GM18907 (cell line): Measurements from ENCODE around the gene KIZ.
"Not testable (repeated sequence)": the region's sequence is repeated elsewhere in the genome, so short reads cannot be mapped to it uniquely, and the experiment has no call there.

ENCODE experiments used
- ATAC-seq: cut with Tn5 transposase; IDR thresholded peaks from one replicate; pipeline ENCODE4 v1.9.1; 2021; ENCODE audit warnings: mild to moderate bottlenecking, moderate library complexity; ENCODE audit not compliant: unreplicated experiment

Gene KIZ

DNA sequence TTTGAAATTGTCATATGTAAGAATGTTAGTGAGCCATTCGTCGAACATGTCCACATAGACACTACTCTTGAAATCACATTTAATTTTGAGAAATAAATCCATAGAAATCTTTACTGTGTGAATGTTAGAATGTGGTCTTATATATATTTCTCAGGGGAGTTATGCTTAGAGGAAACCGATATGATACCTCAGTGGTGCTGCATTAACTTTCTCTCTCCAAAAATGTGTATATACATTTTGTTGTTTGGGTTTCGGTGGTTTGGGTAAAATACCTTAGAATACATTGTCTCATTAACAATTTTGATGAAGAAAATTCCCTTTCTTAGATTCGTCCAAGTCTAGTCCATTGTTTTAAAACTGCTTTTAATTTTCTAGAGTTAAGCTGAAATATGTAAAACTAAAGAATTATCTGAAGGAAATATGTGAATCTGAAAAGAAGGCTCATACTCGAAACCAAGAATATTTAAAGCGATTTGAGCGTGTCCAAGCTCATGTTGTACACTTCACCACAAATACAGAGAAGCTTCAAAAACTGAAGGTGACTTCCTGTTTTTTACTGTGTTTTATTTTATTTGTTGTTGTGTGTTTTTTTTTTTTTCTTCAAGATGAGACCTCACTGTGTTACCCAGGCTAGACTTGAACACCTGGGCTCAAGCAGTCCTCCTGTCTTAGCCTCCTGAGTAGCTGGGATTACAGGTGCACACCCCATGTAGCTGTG, 10.3 kb downstream of the KIZ start:
- ATAC-seq = peak; percentile 51

DNA sequence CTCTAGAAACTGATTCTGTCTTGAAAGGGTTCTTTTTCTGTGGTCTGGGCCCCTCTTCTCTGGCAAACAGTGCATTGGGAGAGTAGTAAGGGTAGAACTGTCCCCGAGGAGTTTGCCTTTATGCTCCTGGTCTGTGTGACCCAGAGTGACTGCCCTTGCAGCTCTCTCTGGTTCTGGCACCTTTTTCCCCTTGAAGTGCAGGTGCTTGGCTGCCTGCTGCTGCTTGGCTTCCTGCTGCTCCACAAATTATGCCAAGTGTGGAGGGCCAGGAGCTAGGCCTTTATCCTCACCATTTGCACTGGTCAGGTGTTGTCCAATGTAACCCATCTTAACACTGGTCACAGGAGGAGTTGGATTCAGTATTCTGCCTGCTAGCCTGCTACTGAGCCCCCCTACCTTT, 11.2 kb downstream of the KIZ start:
- ATAC-seq = no peak

DNA sequence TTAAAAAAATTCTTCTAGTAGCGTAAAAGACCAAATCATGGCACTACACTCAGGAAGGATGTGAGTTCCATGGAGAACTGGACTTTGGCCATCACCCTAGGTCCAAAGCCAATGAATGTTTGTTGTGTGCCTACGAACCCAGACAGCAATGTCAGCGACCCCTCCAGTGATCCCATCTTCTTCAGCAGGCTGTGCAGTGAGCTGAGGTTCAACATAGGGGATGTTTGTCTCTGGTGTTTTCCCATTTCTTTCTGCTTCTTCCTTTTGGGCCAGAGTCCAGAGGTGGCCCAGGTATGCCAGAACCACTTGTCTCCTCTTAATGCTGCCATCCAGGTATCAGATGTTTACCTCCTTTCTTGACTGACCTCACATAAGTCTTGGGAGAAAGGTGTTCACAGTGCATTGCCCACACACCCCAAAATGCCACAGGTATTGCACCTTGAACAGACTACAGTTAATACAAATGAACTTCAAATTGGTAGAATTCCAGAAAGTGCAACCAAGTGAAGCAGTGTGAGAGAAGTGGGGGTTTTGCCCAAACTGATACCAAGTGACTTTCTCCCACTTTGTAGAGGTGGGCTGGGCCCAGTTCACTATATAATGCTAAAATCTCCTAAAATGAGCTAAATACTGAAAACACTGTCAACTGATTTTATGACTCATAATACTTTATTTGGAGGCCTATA, 14.1 kb downstream of the KIZ start:
- no peak for ATAC-seq

DNA sequence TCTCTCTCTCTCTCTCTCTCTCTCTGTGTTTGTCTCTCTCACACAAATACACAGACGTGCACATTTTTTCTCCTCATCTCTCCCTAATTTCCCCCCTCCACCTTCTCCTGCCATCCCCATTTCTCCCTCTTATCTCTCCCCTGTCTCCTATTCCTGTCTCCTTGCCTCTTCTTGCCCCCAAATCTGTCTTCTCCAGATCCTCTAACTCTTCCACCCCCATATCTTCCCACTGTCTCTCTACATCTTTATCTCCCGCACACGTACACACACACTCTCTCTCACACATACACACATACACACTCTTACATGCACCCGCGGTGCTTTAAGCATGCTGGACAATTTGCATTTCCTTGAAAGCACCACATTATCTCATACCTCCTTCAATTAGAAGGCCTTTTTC, 15.9 kb downstream of the KIZ start:
- no peak for ATAC-seq

DNA sequence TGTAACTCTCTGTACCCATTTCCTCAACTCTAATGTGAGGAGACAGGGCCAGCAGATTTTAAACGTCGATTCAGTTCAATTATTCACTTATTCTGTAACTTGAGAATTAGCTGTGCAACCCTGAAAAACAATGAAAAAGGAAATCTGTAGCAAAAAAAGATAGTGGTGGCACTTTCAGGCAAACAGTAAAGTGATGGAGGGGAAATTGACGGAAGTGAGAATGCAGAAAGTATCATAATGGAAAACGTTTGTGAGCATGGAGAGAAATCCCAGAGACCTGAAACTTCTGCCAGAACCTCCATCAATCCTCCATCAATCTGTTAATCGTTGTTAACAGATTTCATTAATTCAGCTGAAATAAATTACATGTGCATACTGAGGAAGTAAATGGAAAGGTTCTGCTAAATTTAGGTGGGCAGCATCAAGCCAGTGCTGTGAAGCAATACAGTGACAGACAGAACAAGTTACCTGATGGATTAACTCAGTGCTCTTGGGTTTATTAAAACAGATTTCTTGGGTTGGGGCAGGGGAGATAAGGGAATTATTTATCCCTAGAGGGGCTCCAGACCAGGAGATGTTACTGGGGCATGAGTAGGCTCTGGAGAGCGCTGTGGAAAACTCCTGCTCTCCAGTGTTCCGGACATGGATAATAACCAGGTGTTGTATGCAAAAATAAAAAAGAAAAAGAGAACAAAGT, 17.5 kb downstream of the KIZ start:
- ATAC-seq = no peak

DNA sequence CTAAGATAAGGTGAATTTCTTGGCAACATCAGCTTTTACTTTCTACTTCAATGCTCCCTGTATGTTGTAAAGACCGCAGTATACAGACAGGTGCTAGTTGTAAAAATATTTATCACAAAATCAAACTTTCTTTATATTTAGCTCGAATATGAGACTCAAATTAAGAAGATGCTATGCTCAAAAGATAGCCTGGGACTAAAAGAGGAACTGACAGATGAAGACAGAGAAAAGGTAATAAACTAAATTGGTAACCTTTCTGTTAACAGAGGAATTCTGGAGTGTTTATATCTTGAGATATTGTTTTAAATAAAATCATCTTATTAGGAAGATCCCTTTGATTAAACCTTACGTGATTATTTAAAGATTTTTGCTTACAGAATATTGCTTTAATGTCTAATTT, 19.5 kb downstream of the KIZ start:
- ATAC-seq = no peak

DNA sequence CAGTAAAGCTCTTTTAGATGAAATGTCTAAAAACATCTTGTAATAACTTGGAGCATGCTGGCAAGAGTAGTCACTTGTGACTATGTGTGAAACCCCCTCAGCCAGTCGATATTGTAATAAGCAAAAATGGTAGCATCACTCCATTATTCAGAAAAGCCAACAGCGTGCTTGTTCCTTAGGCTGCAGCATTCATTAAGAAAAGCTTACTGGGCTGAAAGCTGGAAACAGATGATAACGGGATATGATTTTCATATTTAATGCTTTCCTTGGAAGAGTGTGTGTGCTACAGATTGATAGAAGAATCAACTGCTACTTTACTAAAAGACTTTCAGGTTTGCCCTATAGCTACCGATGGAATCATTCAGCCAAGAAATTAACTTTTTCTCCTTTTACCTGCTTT, 20.3 kb downstream of the KIZ start:
- ATAC-seq = no peak

DNA sequence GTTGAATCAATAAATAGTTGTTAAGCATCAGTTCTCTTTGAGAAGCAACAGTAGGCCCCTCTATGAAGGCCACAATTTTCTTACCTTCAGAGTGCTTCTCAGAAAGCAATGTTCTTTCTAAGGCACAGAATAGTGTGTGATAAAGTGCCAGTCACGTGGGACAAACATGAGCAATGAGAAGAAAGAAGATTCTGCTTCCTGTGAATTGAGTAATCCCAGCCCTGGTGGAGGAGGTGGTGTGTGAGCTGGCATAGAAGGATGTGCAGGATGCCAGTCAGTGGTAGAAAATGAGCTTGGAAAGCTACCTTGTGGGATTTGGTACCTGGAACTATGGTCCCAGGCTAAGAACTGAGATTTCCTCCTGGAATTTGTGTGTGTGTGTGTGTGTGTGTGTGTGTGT, 21.7 kb downstream of the KIZ start:
- ATAC-seq = no peak

DNA sequence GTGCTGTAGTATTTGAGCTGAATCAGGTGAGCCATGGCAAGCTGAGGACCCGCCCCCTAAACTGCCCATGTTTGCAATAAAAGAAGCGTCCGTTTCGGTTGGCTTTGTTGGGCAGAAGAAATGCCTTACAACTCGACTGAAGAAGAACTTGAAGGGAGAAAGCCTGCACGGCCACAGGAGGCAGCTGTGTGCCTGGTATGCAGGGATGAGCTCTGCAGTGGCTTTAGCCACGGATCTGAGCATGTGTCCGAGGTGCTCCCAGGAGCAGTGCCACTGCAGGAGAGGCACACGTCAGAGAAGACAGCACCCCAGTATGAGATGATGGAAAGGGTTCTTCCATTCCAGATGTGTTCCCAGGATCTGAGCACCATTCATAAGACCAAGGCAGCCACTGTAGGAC, 23.5 kb downstream of the KIZ start:
- no peak for ATAC-seq

DNA sequence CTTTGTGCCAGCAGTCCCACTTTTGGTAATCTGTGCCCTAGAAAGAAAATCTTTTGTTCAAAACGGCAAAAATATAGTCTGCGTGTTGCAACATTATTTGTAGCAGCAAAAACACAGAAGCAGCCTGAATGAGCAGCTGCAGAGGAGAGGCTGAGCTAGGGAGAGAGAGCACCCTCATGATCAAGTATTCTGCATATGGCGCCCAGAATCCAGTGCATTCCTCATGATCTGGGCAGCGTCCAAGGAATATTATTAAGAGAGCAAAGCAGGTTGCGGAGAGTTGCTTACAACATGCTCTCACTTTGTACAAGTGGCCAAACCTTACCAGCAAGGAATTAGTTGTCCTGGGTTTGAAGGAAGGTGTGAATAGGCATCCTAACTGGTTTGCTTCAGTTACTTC, 25.9 kb downstream of the KIZ start:
- ATAC-seq = no peak

DNA sequence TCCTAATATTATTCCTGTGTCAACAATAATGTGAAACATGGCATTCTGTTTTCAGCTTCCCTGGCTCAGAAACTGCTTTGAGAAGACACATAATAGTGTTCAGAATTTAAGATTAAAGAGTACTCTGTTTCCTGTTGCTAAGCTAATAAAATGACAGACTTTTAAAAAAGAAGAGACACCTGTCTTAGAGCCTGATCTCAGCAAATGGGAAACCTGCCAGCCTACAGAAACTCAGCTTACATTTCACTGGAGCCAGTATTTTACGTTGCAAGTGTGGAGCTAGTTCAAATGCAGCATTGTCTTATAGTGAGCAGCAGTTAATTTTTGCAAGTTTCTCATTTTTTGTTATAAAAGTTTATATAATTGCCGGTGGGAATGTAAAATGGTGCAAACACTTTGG, 28.8 kb downstream of the KIZ start:
- no peak for ATAC-seq

DNA sequence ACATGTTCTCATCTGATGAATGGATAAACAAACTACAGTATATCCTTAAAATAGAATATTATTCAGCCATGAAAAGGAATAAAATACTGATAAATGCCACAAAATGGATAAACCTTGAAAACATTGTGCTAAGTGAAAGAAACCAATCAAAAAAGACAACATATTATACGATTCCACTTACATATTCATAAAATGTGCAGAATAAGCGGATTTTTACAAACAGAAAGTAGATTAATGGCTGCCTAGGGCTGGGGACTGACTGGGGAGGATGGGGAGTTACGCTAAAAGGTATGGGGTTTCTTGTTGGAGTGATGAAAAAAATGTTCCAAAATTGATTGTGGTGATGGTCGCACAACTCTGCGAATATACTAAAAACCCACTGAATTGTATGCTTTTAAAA, 29.4 kb downstream of the KIZ start:
- ATAC-seq = no peak

DNA sequence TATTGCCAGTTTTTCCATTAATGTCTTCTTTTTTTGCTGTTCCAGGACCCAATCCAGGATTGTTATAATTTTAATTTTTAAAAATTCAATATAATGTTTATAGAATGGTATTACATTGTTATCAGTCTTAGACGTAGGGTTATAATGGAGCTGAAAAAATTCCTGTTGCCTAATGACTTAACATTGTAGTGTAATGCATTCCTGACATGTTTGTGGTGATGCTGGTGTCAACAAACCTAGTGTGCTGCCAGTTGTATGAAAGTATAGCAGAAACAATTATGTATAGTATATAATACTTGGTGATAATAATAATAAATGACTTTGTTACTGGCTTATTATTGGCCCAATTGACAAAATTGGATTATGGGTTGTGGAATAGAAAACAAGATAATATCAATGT, 30.4 kb downstream of the KIZ start:
- ATAC-seq = no peak

DNA sequence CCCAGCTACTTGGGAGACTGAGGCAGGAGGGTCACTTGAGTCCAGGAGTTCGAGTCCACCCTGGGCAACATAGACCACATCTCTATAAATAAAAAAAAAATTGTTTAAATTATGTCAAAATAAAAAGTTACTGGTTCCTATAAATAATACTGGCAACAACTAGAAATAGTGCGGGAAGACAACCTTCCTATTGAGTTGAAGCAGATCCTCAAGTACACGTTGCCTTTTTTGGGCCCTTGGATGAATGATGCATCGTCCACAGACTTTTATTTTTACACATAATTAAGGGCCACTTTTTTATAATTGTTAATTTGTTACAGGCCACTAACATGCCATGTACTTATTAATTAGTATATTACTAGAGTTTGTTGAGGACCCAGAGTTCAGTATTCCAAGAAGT, 31.1 kb downstream of the KIZ start:
- ATAC-seq = no peak

DNA sequence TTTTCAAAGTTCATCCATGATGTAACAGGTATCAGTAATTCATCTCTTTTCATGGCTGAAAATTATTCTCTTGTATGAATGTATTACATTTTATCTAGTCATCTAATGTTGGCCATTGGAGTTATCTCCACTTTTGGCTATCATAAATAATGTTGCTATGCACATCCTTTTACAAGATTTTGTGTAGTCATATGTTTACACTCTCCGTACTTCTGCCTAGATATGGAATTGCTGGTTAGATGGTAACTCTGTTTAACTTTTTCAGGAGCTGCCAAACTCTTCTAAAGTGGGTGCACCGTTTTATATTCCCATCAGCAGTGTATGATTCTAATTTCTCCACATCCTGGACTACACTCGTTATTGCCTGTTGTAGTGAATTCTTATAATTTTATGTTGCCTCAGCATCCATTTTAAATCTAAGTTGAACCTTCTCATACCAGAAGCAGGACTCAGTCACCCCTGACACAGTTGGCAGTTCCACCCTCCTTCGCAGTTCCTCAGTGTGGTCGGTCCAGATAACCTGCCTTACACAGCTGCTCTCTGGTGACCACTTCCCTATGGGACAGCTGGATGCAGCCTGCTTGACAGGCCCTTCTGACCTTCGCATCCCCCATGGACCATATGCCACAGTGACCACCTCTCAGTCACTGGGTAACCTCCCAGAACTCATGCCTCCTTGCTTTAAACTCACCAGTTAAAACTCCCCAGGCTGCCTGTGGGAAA, 33.9 kb downstream of the KIZ start:
- ATAC-seq = peak; percentile 76

DNA sequence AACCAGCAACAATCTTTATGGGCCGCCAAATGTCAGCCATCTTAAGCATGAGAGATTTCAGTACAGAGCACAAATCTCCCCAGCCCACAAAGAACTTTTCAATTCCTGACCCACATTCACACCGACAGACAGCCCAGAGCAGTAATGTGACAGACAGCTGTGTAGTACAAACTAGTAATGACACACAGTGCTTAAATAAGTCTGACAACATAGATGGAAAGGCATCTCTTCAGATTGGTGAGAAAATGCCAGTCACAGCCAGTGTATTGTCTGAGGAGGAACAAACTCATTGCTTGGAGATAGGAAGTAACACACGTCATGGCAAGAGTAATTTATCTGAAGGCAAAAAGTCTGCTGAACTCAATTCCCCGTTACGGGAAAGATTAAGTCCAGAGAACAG, 36.0 kb downstream of the KIZ start:
- no peak for ATAC-seq

DNA sequence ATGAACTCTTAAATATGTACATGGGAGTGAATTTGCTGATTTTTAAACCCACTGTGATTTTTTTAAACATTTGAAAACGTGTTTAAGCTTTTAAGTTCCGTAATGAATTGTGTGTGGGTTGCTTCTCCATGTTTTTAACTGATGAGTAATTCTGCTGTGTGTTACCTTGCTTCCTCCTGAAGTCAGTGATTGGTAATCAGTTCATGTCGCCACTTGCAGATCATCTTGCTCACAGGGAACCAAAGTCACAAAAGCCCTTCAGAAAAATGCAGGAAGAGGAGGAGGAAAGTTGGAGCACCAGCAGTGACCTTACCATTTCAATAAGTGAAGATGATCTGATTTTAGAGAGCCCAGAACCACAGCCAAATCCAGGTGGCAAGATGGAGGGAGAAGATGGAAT, 36.7 kb downstream of the KIZ start:
- ATAC-seq = no peak

DNA sequence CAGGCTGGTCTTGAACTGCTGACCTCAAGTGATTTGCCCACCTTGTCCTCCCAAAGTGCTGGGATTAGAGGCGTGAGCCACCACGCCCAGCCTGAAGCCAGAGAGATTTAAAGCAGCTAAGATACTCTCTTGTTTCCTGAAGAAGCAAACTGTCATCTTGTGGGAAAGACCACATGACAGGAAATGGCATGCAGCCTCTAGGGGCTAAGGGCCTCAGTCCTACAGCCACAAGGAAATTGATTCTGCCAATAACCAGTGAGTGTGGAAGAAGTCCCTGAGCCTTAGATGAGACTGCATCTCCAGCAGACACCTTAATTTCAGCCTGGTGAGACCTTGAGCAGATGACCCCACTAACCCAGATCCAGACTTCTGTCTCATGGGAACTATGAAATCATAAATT, 40.9 kb downstream of the KIZ start:
- peak; percentile 75 for ATAC-seq

DNA sequence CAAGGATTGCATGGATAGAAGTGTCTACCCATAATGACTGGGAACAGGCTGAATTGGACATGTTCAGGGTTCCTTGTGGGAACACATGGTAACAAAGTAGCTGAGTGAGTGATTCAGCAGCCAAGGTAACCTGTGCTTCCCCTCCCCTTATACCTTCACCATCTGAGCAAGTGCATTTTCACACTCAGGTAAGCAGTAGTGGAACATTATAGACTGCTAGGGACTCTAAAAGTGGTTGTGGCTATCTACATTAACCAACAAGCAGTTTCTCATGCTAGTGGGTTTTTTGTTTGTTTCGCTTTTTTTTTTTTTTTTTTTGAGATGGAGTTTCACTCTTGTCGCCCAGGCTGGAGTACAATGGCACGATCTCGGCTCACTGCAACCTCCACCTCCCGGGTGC, 41.4 kb downstream of the KIZ start:
- ATAC-seq = peak; percentile 86

DNA sequence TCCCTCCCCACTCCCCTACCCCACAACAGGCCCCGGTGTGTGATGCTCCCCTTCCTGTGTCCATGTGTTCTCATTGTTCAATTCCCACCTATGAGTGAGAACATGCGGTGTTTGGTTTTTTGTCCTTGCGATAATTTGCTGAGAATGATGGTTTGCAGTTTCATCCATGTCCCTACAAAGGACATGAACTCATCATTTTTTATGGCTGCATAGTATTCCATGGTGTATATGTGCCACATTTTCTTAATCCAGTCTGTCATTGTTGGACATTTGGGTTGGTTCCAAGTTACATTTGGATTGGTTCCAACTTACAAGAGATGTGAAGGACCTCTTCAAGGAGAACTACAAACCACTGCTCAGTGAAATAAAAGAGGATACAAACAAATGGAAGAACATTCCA, 42.2 kb downstream of the KIZ start:
- not testable (repeated sequence) for ATAC-seq

DNA sequence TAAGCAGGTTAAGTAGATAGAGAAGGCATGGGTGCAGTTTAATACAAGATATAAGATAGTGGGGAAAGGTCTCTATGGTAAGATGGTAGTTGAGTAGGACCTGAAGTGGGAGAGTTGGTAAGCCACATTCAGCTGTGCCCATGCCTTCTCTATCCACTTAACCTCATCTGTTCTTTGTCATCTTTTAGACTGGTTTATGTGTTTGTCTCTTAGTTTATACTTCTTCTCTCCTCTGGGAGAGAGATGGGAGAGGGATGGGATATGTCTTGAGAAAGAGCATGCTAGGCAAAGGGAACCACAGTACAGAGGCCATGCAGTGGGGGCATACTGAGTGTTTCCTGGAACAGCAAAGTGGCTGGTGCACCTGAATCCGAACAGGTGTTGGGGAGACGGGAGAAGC, 46.7 kb downstream of the KIZ start:
- ATAC-seq = no peak

DNA sequence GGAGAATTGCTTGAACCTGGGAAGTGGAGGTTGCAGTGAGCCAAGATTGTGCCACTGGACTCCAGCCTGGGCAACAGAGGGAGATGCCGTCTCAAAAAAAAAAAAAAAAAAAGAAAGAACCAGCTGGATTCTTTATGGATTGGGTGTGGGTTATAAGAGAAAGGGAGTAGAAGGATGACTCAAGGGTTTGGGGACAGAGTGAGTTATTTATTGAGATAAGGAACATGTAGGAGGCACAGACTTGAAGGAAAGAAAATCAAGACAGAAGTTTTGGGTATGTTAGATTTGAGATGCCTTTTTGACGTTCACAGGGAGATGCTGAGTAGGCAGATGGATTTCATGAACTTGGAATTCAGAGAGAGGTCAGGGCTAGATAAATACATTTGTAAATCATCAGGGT, 47.6 kb downstream of the KIZ start:
- no peak for ATAC-seq
